ENCODE measurements around the gene GSDME. TPM values are rescaled to one million over a fixed set of nuclear protein-coding genes. Genes with fewer than 3 reads are reported as not detected.

GSDME gene
- total RNA-seq, 1 experiment from 2014 or later = 4.5 TPM

- TF ChIP-seq POLR2AphosphoS5 (IDR thresholded peaks at IDR 0.05; ENCODE audit: low read depth, low read length) (no peak), CTCF (IDR thresholded peaks at IDR 0.05) (no peak), TCF7L2 (IDR thresholded peaks at IDR 0.05; ENCODE audit: low read depth, low read length) (no peak), SIN3A (IDR thresholded peaks at IDR 0.05; ENCODE audit: borderline replicate concordance, insufficient read depth, low read depth, low read length) (no peak), REST (IDR thresholded peaks at IDR 0.05; ENCODE audit: insufficient read depth in 1 of 2, low read depth in 2 of 2, low read length in 1 of 2) (no peak)
- Histone ChIP-seq H3K4me1 (ENCODE audit: control insufficient read depth, insufficient read depth, low read length) (no peaks in the 10 kb centered on the region), H3K27me3 (ENCODE audit: control insufficient read depth, insufficient read depth, low read length) (no peaks in the 10 kb centered on the region), H3K4me3 (ENCODE audit: low read depth in 2 of 2, low read length in 2 of 2) (no peak overlapping the region), H3K27ac (ENCODE audit: low read length) (no peak overlapping the region), H3K9me3 (ENCODE audit: control insufficient read depth, insufficient read depth, low read depth, low read length) (no peaks in the 10 kb centered on the region), H3K36me3 (ENCODE audit: control insufficient read depth, insufficient read depth, low read length) (no peaks in the 10 kb centered on the region)
- intact Hi-C loops (cut with micrococcal nuclease; ENCODE audit: unreplicated experiment) = loop anchor here (10.0 kb wide), 1 partner anchor 434 kb away; no protein-coding TSS in a partner anchor
- ChIA-PET POLR2A (no interaction called here), CTCF (no interaction called here)
- ATAC-seq = no peak
- no TSS peak for BruUV-seq (replicated peaks)
- in situ Hi-C loops (cut with HindIII; ENCODE audit: low pct_unique_long_range_greater_than_20kb, low sequenced_read_pairs) = no loop called here
- no peak for DNase-seq (ENCODE audit: low read depth, low spot score)
Measured at GRCh38 chr7:24728503-24729364, 28.5 kb downstream of the GSDME start.

GRCh38 chr7:24728121-24728500 lies 29.2 kb downstream of the GSDME start:
- Histone ChIP-seq H3K9me3 (ENCODE audit: control insufficient read depth, insufficient read depth, low read depth, low read length) (no peaks in the 10 kb centered on the region), H3K4me3 (ENCODE audit: low read depth in 2 of 2, low read length in 2 of 2) (no peak overlapping the region), H3K27ac (ENCODE audit: low read length) (no peak overlapping the region), H3K4me1 (ENCODE audit: control insufficient read depth, insufficient read depth, low read length) (no peaks in the 10 kb centered on the region), H3K27me3 (ENCODE audit: control insufficient read depth, insufficient read depth, low read length) (no peaks in the 10 kb centered on the region), H3K36me3 (ENCODE audit: control insufficient read depth, insufficient read depth, low read length) (no peaks in the 10 kb centered on the region)
- no TSS peak for BruUV-seq (replicated peaks)
- intact Hi-C loops (cut with micrococcal nuclease; ENCODE audit: unreplicated experiment) (loop anchor here (10.0 kb wide), 1 partner anchor 433 kb away; no protein-coding TSS in a partner anchor), in situ Hi-C loops (cut with HindIII; ENCODE audit: low pct_unique_long_range_greater_than_20kb, low sequenced_read_pairs) (no loop called here)
- ATAC-seq = no peak
- TF ChIP-seq SIN3A (IDR thresholded peaks at IDR 0.05; ENCODE audit: borderline replicate concordance, insufficient read depth, low read depth, low read length) (no peak), CTCF (IDR thresholded peaks at IDR 0.05) (no peak), REST (IDR thresholded peaks at IDR 0.05; ENCODE audit: insufficient read depth in 1 of 2, low read depth in 2 of 2, low read length in 1 of 2) (no peak), POLR2AphosphoS5 (IDR thresholded peaks at IDR 0.05; ENCODE audit: low read depth, low read length) (no peak), TCF7L2 (IDR thresholded peaks at IDR 0.05; ENCODE audit: low read depth, low read length) (no peak)
- ChIA-PET CTCF (no interaction called here), POLR2A (no interaction called here)
- DNase-seq (ENCODE audit: low read depth, low spot score) = no peak
